Measurements from ENCODE around the gene CASR. TPM values are rescaled to one million over a fixed set of nuclear protein-coding genes. Genes with fewer than 3 reads are reported as not detected.

Gene CASR
- total and polyA plus RNA-seq, 2 of the 4 experiments (the other 2 are of a cell fraction): not detected

GRCh38 chr3:122230174-122230573, 46.7 kb downstream of the CASR start:
- H3K9ac ChIP-seq (ENCODE audit: low read depth, low read length): no peak overlapping the region
- H3K14ac ChIP-seq (replicated peaks; ENCODE audit: low read depth, low read length): no peak overlapping the region
- H4K20me1 ChIP-seq (ENCODE audit: insufficient read depth, low read length): no peaks in the 10 kb centered on the region
- ChIA-PET CTCF (no interaction called here), POLR2A (ENCODE audit: unreplicated experiment) (no interaction called here)
- no peak overlapping the region for H3K4me2 ChIP-seq (ENCODE audit: low read depth, low read length)
- WGBS, 2 experiments (ENCODE audit: extremely low coverage in 2 of 2, insufficient read length in 1 of 2): 60% methylated on average over 2 of the region's 23 CpGs; no CpG with 5 or more reads in 1 of the 2 experiments
- dilution Hi-C loops (cut with HindIII; ENCODE audit: low sequenced_read_pairs, unreplicated experiment): no loop called here
- H3K18ac ChIP-seq (ENCODE audit: low read depth, low read length): no peak overlapping the region
- in situ Hi-C loops (cut with MboI; ENCODE audit: low sequenced_read_pairs): no loop called here
- H2AK5ac ChIP-seq (ENCODE audit: low read depth, low read length): no peak overlapping the region
- no peak overlapping the region for H2AK9ac ChIP-seq (replicated peaks; ENCODE audit: low read depth, low read length, poor library complexity)
- intact Hi-C loops (cut with micrococcal nuclease): no loop called here
- H3K4me1 ChIP-seq (ENCODE audit: control insufficient read depth, insufficient read depth, low read length): no peaks in the 10 kb centered on the region
- no peak overlapping the region for H3K23ac ChIP-seq (ENCODE audit: low read depth, low read length)
- no peak overlapping the region for H2AFZ ChIP-seq (replicated peaks; ENCODE audit: low read length, poor library complexity)
- no peak for ATAC-seq (ENCODE audit: low read depth)
- no peak overlapping the region for H4K91ac ChIP-seq (ENCODE audit: insufficient read depth, low read depth, low read length)
- H3K79me1 ChIP-seq (ENCODE audit: low read depth in 1 of 2, low read length in 2 of 2): no peaks in the 10 kb centered on the region
- H4K8ac ChIP-seq (ENCODE audit: low read depth in 2 of 2, low read length in 2 of 2): no peak overlapping the region
- no peak overlapping the region for H2BK120ac ChIP-seq (ENCODE audit: low read depth, low read length)
- TF ChIP-seq, protein P1, sequence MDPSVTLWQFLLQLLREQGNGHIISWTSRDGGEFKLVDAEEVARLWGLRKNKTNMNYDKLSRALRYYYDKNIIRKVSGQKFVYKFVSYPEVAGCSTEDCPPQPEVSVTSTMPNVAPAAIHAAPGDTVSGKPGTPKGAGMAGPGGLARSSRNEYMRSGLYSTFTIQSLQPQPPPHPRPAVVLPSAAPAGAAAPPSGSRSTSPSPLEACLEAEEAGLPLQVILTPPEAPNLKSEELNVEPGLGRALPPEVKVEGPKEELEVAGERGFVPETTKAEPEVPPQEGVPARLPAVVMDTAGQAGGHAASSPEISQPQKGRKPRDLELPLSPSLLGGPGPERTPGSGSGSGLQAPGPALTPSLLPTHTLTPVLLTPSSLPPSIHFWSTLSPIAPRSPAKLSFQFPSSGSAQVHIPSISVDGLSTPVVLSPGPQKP (IDR thresholded peaks at IDR 0.05; ENCODE audit: borderline replicate concordance, low read depth, low read length): no peak
- TF ChIP-seq MAFK (IDR thresholded peaks at IDR 0.05; ENCODE audit: low read depth, low read length): no peak
- TF ChIP-seq CHD1 (IDR thresholded peaks at IDR 0.05; ENCODE audit: low read depth, low read length): no peak
- no peak for TF ChIP-seq USF2 (IDR thresholded peaks at IDR 0.05; ENCODE audit: low read depth, low read length)
- no peak for TF ChIP-seq RFX5 (IDR thresholded peaks at IDR 0.05; ENCODE audit: low read depth, low read length)
- TF ChIP-seq MAZ (IDR thresholded peaks at IDR 0.05; ENCODE audit: borderline replicate concordance, low read depth, low read length): no peak
- no peak for TF ChIP-seq BHLHE40 (IDR thresholded peaks at IDR 0.05; ENCODE audit: low read depth, low read length)
- TF ChIP-seq CEBPB (IDR thresholded peaks at IDR 0.05; ENCODE audit: low read depth, low read length): no peak
- TF ChIP-seq, protein P2, sequence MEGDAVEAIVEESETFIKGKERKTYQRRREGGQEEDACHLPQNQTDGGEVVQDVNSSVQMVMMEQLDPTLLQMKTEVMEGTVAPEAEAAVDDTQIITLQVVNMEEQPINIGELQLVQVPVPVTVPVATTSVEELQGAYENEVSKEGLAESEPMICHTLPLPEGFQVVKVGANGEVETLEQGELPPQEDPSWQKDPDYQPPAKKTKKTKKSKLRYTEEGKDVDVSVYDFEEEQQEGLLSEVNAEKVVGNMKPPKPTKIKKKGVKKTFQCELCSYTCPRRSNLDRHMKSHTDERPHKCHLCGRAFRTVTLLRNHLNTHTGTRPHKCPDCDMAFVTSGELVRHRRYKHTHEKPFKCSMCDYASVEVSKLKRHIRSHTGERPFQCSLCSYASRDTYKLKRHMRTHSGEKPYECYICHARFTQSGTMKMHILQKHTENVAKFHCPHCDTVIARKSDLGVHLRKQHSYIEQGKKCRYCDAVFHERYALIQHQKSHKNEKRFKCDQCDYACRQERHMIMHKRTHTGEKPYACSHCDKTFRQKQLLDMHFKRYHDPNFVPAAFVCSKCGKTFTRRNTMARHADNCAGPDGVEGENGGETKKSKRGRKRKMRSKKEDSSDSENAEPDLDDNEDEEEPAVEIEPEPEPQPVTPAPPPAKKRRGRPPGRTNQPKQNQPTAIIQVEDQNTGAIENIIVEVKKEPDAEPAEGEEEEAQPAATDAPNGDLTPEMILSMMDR (conservative IDR thresholded peaks at IDR 0.05; ENCODE audit: low read depth, low read length): no peak
- TF ChIP-seq NFE2L2 (IDR thresholded peaks at IDR 0.05; ENCODE audit: low read depth, low read length): no peak
- no peak for TF ChIP-seq POLR2A (IDR thresholded peaks at IDR 0.05; ENCODE audit: low read depth, low read length)
- no peak for TF ChIP-seq RCOR1 (IDR thresholded peaks at IDR 0.05; ENCODE audit: insufficient replicate concordance, low read length)
- no peak for TF ChIP-seq FOS (IDR thresholded peaks at IDR 0.05; ENCODE audit: low read depth, low read length)
- no peak for TF ChIP-seq RAD21 (IDR thresholded peaks at IDR 0.05; ENCODE audit: low read length)
- TF ChIP-seq MXI1 (IDR thresholded peaks at IDR 0.05; ENCODE audit: borderline replicate concordance, low read depth, low read length): no peak
- no peak for TF ChIP-seq SMC3 (IDR thresholded peaks at IDR 0.05; ENCODE audit: low read depth, low read length)
- no peak overlapping the region for H3K4ac ChIP-seq (ENCODE audit: low read depth, low read length)
- H3K27me3 ChIP-seq (ENCODE audit: control insufficient read depth, insufficient read depth, low read length): peaks cover 4% of the 10 kb centered on the region
- no peak overlapping the region for H2BK15ac ChIP-seq (ENCODE audit: low read depth, low read length)
- H3K9me1 ChIP-seq (ENCODE audit: insufficient read depth, low read length): no peaks in the 10 kb centered on the region
- H3K9me3 ChIP-seq (ENCODE audit: control insufficient read depth, insufficient read depth, low read length): no peaks in the 10 kb centered on the region
- H2BK5ac ChIP-seq (ENCODE audit: low read depth, low read length, poor library complexity, severe bottlenecking): no peak overlapping the region
- no peak overlapping the region for H3K4me3 ChIP-seq (ENCODE audit: insufficient read depth, low read depth, low read length)
- no peak overlapping the region for H3K56ac ChIP-seq (ENCODE audit: extremely low read depth, insufficient read depth, low read length)
- no peak overlapping the region for H3K27ac ChIP-seq (ENCODE audit: insufficient read depth, low read length)
- no peaks in the 10 kb centered on the region for H3K36me3 ChIP-seq (ENCODE audit: control insufficient read depth, insufficient read depth, low read length)
- BruUV-seq (replicated peaks): no TSS peak
- no peak overlapping the region for H4K5ac ChIP-seq (ENCODE audit: low read depth, low read length)
- H2BK20ac ChIP-seq (ENCODE audit: low read depth, low read length): no peak overlapping the region
- no peak for DNase-seq

All from IMR-90 (cell line).